ENCODE results near the gene TSPAN18. TPM values are rescaled to one million over a fixed set of nuclear protein-coding genes. Genes with fewer than 3 reads are reported as not detected.

Gene TSPAN18
- total and polyA plus RNA-seq, 10 of the 15 experiments (the other 5 are each of a cell fraction or from before 2014, with no cell fraction given) = 0.02 to 0.77 (median 0.13) TPM; not detected in 1

DNA sequence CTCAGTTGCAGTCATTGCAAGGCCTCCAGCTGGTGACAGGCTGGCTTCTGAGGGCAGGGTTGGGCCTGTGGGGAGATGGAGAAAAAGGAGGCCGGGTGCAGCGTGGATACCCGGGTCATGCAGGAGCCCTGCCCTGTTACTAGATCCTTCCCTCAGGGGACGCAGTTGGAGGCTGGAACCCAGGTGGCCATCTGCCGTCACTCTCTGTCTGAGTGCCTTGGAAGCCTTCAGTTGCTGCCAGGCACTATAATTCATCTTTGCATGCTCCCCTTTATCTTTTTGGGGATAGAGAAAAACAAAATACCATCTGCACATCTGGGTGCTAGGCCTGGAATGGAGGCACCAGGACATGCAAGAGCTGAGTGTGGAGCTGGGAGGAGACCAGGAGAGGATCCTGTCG is 141.3 kb downstream of the TSPAN18 start (continued):
- TF ChIP-seq, protein P1, sequence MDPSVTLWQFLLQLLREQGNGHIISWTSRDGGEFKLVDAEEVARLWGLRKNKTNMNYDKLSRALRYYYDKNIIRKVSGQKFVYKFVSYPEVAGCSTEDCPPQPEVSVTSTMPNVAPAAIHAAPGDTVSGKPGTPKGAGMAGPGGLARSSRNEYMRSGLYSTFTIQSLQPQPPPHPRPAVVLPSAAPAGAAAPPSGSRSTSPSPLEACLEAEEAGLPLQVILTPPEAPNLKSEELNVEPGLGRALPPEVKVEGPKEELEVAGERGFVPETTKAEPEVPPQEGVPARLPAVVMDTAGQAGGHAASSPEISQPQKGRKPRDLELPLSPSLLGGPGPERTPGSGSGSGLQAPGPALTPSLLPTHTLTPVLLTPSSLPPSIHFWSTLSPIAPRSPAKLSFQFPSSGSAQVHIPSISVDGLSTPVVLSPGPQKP (IDR thresholded peaks at IDR 0.05; ENCODE audit: low read depth, low read length) = no peak
- TF ChIP-seq POLR2AphosphoS2 (IDR thresholded peaks at IDR 0.05; ENCODE audit: low read depth, low read length) = no peak
- no peak for TF ChIP-seq CBX5 (IDR thresholded peaks at IDR 0.05; ENCODE audit: low read depth)
- TF ChIP-seq, protein P2, sequence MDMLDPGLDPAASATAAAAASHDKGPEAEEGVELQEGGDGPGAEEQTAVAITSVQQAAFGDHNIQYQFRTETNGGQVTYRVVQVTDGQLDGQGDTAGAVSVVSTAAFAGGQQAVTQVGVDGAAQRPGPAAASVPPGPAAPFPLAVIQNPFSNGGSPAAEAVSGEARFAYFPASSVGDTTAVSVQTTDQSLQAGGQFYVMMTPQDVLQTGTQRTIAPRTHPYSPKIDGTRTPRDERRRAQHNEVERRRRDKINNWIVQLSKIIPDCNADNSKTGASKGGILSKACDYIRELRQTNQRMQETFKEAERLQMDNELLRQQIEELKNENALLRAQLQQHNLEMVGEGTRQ (IDR thresholded peaks at IDR 0.05; ENCODE audit: borderline replicate concordance, low read depth, low read length) = no peak
- no peak for TF ChIP-seq YBX1 (IDR thresholded peaks at IDR 0.05)
- no peak for TF ChIP-seq TCF3 (IDR thresholded peaks at IDR 0.05; ENCODE audit: borderline replicate concordance, insufficient read depth, low read depth, low read length)
- TF ChIP-seq CBX3 (IDR thresholded peaks at IDR 0.05; ENCODE audit: borderline replicate concordance, low read depth) = no peak
- TF ChIP-seq MEF2B (IDR thresholded peaks at IDR 0.05; ENCODE audit: partially characterized antibody, poor library complexity, severe bottlenecking) = no peak

DNA sequence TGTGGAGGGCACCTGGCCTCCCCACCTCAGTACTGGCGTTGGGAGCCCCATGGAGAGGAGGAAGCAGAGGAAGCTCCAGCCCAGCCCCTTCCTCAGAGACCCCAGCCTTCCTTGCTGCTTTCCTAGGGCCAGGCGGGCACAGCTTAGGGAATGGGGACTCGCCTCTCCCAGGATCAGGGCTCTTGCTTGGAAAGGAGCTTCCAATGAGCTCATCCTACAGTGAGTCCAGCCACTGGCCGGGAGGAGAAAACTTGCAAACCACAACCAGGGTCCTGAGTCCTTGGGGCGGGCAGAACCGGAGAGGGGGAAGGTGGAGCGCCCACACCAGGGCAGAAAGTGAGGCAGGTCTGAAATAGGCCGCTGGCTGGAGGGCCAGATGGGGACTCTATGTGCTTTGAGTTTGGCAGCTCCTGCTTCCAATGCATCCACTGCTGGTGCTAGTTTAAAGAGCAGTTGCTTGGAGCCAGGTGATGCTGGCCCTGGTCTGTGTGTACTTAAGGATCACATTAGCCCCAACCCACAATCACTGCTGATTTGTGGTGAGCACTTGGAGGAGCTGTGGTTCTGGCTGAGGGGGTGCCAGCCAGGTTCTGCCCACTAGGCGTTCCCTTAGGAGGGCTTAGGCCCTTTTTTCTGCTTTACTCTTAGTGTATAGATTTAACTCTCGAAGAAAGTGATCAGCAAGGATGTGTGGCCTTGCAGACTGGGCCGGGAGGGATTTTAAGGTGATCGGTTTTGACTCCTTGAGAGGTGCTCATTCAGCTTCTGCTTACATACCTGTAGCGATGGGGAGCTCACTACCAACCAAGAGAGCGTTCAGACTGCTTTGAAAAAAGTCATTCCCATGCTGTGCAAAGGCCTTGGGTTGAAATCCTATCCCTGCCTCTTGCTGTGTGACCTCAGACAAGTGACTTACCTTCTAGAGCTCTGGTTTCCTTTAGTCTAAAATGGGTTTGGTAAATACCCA is 142.0 kb downstream of the TSPAN18 start:
- ChIA-PET CTCF (no interaction called here), POLR2A (no interaction called here), RAD21 (ENCODE audit: unreplicated experiment) (no interaction called here), SMC1A (ENCODE audit: uncharacterized antibody, unreplicated experiment) (interaction anchor here (1.4 kb wide), 1 partner anchor 17 kb away, joined by 4 read pairs; no protein-coding TSS in a partner anchor)
- H3K36me3 ChIP-seq (ENCODE audit: control insufficient read depth in 2 of 2, insufficient read depth in 2 of 2, low read length in 1 of 2) = no peaks in the 10 kb centered on the region
- FAIRE-seq = no peak
- in situ Hi-C loops (cut with MboI) (no loop called here), intact Hi-C loops (cut with micrococcal nuclease; ENCODE audit: unreplicated experiment) (no loop called here)
- H3K4me2 ChIP-seq (ENCODE audit: control insufficient read depth, insufficient read depth) = no peak overlapping the region
- H3K9ac ChIP-seq (ENCODE audit: control insufficient read depth, insufficient read depth, low read length) = no peak overlapping the region
- no peak for ATAC-seq
- peaks cover 4% of the 10 kb centered on the region; the same call in 1 of the 3 replicates for H3K9me3 ChIP-seq (replicated peaks; ENCODE audit: control insufficient read depth, insufficient read depth, low read length)
- H3K4me1 ChIP-seq (ENCODE audit: control insufficient read depth, insufficient read depth, low read length) = peaks cover 4% of the 10 kb centered on the region
- H3K79me2 ChIP-seq (ENCODE audit: control insufficient read depth, insufficient read depth, low read length) = no peaks in the 10 kb centered on the region
- H3K4me3 ChIP-seq = no peak overlapping the region
- H3K27me3 ChIP-seq (replicated peaks in 1 of 2; ENCODE audit: control insufficient read depth in 2 of 2, insufficient read depth in 2 of 2, low read length in 1 of 2) = no peaks in the 10 kb centered on the region
- no peaks in the 10 kb centered on the region for H4K20me1 ChIP-seq (ENCODE audit: control insufficient read depth, insufficient read depth)
- no TSS peak for BruUV-seq (replicated peaks)
- no peak overlapping the region for H3K27ac ChIP-seq (ENCODE audit: control insufficient read depth, insufficient read depth)
- DNase-seq (ENCODE audit: low read depth, low spot score) = no peak
- no peak overlapping the region for H2AFZ ChIP-seq (ENCODE audit: control insufficient read depth, low read depth, low read length)
- WGBS (ENCODE audit: insufficient coverage, insufficient replicate concordance, low lambda C conversion rate, missing lambda C conversion rate) = 47% methylated on average over 14 of the region's 14 CpGs
- TF ChIP-seq NR2F1 (conservative IDR thresholded peaks at IDR 0.05) = no peak
